HG02840 (cell line): ENCODE measurements around the gene ADPRH.
"Not testable (repeated sequence)": the region's sequence is repeated elsewhere in the genome, so short reads cannot be mapped to it uniquely, and the experiment has no call there.

ENCODE experiments used
- ATAC-seq: cut with Tn5 transposase; IDR thresholded peaks from one replicate; pipeline ENCODE4 v1.9.1; 2021; ENCODE audit warnings: mild to moderate bottlenecking, moderate library complexity, moderate number of reproducible peaks; ENCODE audit not compliant: unreplicated experiment, low FRiP score

ADPRH gene

DNA sequence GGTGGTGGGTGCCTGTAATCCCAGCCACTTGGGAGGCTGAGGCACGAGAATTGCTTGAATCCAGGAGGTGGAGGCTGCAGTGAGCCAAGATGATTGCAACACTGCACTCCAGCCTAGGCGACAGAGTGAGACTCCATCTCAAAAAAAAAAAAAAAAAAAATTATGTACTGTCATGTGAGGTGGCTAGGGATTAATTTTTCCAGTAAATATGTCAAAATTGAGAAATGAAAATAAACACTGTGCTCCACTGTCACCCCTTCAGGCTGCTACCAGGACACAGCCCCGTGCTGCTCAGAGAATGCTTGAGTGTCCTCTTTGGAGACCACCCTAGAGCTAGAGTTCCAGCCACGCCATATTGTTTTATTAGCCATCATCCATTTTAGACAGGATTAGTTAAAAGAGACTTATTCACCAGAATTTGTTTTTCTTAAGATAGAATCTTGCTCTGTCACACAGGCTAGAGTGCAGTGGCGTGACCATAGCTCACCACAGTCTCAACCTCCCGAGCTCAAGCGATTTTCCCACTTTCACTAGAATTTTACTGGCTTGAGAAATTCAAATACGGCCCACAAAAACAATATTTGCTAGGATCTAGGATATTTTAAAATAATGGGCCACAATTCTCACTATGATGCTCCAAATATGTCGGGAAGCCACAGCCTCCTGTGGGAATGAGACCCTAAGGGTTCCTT, 20.5 kb upstream of the ADPRH start:
- no peak for ATAC-seq

- peak; percentile 57 for ATAC-seq
Observed at GRCh38 chr3:119559441-119559963, 19.8 kb upstream of the ADPRH start, which contains the start of gene CD80. TSS of gene CD80 (minus strand) at chr3:119559614. CDS start at chr3:119557728, 1,886 bp downstream.

- no peak for ATAC-seq
Observed at GRCh38 chr3:119560160-119560559, 19.1 kb upstream of the ADPRH start.

GRCh38 chr3:119562307-119562961, 16.9 kb upstream of the ADPRH start:
- ATAC-seq, result peak; percentile 79

DNA sequence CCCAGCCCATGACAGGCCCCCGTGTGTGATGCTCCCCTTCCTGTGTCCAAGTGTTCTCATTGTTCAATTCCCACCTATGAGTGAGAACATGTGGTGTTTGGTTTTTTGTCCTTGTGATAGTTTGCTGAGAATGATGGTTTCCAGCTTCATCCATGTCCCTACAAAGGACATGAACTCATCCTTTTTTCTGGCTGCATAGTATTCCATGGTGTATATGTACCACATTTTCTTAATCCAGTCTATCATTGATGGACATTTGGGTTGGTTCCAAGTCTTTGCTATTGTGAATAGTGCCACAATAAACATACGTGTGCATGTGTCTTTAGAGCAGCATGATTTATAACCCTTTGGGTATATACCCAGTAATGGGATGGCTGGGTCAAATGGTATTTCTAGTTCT, 16.0 kb upstream of the ADPRH start:
- not testable (repeated sequence) for ATAC-seq

DNA sequence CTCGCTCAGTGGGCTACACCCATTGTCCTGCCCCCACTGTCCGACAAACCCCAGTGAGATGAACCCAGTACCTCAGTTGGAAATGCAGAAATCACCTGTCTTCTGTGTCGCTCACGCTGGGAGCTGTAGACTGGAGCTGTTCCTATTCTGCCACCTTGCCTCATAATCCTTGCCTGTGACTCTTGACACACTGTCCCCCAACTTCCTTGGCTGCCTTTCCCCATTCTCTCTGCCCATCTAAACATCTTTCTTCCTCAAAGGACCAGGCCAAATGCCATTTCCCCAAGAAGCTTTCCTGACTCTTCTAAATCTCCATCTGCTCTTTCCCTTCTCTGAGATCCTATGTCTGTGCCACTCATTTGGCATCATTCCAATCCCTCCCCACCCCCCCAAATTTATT, 10.1 kb upstream of the ADPRH start:
- no peak for ATAC-seq

DNA sequence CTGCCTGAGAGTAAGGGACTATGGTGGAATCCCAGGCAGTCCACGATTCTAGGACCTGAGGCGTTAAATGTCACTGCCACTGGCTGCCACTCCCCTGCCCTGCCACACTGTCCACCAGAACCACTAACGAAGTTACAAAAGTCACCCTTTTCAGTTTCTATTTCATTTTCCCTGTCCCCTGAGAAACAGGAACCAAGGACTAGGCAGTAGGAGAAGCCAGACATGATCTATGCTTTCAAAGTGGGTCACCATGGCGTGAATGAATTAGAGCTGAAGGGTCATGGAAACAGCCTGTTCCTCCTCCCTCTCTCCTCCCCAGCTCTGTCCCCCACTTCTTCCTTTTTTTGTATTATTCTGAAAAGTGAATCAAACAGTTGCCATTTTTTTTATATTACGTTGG, 9.1 kb upstream of the ADPRH start:
- no peak for ATAC-seq

GRCh38 chr3:119571230-119571629, 8.1 kb upstream of the ADPRH start:
- ATAC-seq, result no peak

DNA sequence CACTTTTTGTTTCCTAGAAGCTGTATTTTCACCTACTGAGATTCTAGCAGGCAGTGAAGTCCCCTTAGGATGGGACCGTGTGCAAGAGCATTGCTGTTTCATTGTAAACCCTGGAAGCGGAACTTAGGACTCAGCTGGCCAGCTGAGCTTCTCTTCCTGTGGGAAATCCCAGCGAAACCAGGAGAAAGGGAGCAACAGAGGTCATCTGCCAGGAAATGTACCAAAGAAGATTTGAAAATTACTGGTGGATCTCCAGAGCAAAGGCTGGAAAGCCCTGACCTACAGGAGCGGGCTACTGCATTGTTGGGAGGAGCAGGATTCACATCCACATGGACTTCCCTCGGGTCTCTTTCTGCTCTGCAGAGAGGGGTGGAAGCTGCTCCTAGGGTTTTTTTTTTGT, 7.6 kb upstream of the ADPRH start:
- no peak for ATAC-seq

DNA sequence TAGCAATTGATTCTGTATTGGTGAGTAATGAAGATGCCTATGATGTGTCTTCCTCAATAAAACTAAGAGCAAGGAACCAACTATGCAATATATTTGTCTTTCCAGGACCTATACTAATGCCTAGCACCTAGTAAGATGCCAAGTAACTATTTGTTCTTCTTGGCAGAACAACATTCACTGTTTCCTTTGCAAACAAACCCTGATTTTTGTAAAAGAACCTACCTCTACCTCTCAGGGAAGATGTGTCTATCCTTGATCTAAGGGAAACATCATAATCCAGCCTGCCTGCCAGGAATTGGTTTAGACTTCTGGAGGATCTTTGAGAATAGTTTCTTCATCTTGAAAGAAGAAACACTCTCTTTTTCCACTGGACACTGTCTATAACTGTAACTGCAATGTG, 3.8 kb upstream of the ADPRH start:
- no peak for ATAC-seq

- peak; percentile 61 for ATAC-seq
Observed at GRCh38 chr3:119580067-119580760, 922 bp downstream of the ADPRH start.

DNA sequence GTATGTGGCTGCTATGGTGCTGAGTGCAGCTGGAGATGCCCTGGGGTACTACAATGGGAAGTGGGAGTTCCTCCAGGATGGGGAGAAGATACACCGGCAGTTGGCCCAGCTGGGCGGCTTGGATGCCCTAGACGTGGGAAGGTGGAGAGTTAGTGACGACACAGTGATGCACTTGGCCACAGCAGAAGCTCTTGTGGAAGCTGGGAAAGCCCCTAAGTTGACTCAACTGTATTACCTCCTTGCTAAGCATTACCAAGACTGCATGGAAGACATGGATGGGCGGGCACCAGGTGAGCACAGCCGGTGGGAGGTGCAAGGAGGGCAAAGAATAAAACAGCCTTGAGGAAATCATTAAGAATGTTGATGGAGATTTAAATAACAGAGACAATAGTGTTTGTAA, 2.9 kb downstream of the ADPRH start:
- no peak for ATAC-seq

DNA sequence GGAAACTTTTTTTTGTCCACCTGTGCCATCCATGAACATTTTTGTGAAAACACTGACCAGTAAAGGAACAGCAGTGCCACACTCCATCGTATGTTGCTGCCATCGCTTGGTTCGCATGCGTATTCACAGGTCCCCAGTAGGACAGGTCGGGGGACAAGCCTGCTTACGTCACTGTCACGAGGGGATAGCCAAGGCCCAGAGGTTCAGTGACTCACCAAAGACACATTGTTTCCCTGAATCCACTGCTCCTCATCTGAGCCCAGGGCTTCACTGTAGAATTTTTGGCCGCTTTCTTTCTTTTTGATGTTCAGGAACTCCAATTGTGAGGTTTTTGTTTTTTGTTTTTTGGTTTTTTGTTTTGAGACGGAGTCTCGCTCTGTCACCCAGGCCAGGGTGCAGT, 5.9 kb downstream of the ADPRH start:
- no peak for ATAC-seq

DNA sequence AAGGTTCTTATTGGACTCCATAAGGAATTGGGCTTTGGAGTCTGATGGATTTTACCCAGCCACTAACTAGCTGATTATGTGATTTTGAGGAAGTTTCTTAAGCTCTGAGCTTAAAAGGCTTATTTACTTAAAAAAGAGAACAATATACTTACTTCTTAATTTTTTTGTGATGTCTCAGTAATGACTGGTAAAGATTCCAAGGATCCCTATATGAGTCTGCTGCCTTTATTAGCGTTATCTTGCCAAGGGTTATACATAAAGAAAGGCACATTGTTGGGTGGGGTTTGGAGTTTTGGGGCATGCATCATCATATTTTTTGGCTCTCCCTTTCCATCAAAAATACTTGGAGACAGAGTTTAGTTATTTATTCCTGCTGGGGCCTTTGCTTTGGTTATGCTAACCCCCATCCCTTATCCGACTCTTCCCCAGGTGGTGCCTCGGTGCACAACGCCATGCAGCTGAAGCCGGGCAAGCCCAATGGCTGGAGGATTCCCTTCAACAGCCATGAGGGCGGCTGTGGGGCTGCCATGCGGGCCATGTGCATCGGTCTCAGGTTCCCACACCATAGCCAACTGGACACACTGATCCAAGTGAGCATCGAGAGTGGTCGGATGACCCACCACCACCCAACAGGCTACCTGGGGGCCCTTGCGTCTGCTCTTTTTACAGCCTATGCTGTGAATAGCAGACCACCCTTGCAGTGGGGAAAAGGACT, 6.7 kb downstream of the ADPRH start:
- no peak for ATAC-seq

GRCh38 chr3:119586733-119587172, 7.5 kb downstream of the ADPRH start:
- no peak for ATAC-seq

DNA sequence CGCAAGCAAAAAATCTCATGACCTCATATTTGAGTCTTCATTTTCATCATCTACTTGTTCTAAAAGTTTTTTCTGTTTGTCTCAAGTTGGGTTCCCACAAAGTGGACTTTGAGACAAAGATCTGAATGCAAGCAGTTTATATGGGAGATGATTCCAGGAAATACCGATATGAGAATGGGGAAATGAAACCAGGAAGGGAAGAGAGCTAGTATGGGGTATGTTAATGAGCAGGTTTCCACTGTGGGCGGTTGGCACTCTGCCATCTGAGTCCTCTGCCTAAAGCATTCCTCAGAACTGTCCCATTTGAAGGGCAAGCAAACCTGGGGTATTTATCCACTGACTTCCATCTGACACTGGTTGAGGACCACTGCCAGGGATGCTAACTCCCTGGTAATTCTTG, 8.8 kb downstream of the ADPRH start:
- ATAC-seq, result no peak

GRCh38 chr3:119589102-119589773, 9.9 kb downstream of the ADPRH start:
- ATAC-seq, result no peak

DNA sequence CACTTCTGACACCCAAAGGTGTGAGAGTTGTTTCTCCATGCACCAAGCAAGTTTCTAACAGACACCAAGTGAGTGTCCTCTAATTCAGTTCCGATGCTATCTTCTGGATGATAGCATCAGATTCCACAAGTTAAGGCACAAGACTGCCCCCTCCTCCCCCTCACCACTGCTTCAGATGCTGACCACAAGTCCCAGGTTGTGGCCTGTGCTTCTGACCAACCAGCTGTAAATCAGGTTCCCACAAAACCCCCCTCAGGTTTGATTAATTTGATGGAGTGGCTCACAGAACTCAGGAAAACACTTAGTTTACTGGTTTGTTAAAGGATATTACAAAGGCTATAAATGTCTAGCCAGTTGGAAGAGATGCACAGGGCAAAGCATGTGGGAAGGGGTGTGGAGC, 11.4 kb downstream of the ADPRH start:
- ATAC-seq, result no peak

DNA sequence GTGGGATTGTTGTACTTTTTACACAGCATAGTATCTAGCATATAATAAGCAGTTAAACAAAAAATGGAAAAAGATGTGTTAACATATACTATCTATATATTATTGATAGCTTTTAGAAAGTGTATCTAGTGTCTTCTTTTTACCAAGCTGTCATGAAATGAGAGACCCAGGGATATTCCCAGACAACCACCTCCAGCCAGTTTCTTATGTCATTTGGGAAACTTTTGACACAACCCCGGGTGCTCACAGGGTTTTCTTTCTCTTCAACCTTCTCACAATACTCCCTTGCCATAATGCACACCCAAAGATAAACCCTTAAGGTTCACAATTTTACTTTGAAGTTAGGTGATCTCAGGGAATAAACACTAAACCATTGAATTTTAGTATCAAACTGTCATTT, 13.6 kb downstream of the ADPRH start:
- no peak for ATAC-seq

DNA sequence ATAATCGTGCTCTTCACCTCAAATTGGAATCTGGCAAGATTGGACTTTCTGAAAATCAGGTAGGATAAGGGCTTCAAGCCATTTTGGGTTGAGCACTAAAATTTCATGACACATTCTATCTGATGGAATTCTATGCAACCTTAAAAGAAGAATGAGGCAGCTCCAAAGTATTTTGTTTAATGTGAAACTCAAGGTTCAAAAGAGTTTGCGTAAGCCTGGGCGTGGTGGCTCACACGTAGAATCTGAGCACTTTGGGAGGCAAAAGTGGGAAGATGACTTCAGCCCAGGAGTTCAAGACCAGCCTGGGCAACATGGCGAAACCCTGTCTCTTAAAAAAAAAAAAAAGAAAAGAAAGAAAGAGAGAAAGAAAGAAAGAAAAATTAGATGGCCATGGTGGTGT, 14.8 kb downstream of the ADPRH start:
- ATAC-seq, result no peak
